Astrocyte of the spinal cord (primary cell): ENCODE measurements around the gene ZDHHC4.

Experiments
- DNase-seq: peaks from one replicate; pipeline ENCODE4 v3.0.0; 2011; ENCODE audit warnings: low read depth, low spot score
- H3K4me3 ChIP-seq: 2 replicates; pipeline ENCODE4 v1.5.1; 2011; ENCODE audit warnings: low read depth, mild to moderate bottlenecking, low read length, moderate library complexity
- CTCF ChIP-seq: IDR thresholded peaks from 2 replicates; pipeline ENCODE4 v1.5.1; 2012; ENCODE audit warnings: low read depth, mild to moderate bottlenecking, low read length, inconsistent platforms
- in situ Hi-C: cut with HindIII; loops from 2 replicates; pipeline ENCODE4 v1.10.0; 2017; ENCODE audit warnings: low sequenced_read_pairs

The ZDHHC4 gene

GRCh38 chr7:6615723-6616555 lies 38.7 kb downstream of the ZDHHC4 start:
- peak overlapping the region; percentile 48 for H3K4me3 ChIP-seq
- DNase-seq, result no peak
- no peak for TF ChIP-seq CTCF
- in situ Hi-C loops, result no loop called here

- no peak for TF ChIP-seq CTCF
- no peak for DNase-seq
- in situ Hi-C loops, result no loop called here
- no peak overlapping the region for H3K4me3 ChIP-seq
These were observed 39.8 kb downstream of the ZDHHC4 start for GRCh38 chr7:6616854-6617643.

GRCh38 chr7:6618621-6619020 lies 41.4 kb downstream of the ZDHHC4 start:
- no peak for TF ChIP-seq CTCF
- no peak for DNase-seq
- in situ Hi-C loops, result no loop called here
- no peak overlapping the region for H3K4me3 ChIP-seq

- H3K4me3 ChIP-seq, result no peak overlapping the region
- in situ Hi-C loops, result no loop called here
- no peak for DNase-seq
- no peak for TF ChIP-seq CTCF
These were observed 42.7 kb downstream of the ZDHHC4 start for GRCh38 chr7:6619961-6620360.

- in situ Hi-C loops, result no loop called here
- H3K4me3 ChIP-seq, result no peak overlapping the region
- no peak for TF ChIP-seq CTCF
- DNase-seq, result no peak
These were observed 44.2 kb downstream of the ZDHHC4 start for GRCh38 chr7:6621195-6622133.

GRCh38 chr7:6622134-6622710 lies 45.0 kb downstream of the ZDHHC4 start:
- in situ Hi-C loops, result no loop called here
- no peak for TF ChIP-seq CTCF
- DNase-seq, result no peak
- no peak overlapping the region for H3K4me3 ChIP-seq
